SK-N-SH (cell line): ENCODE results near the gene ZNF530.

Experiments used
- EZH2phosphoT487 ChIP-seq: fragments of 200-600 bp; sonication (generic); IDR thresholded peaks from 2 replicates; pipeline ENCODE4 v1.6.1; 2017; ENCODE audit warnings: low read depth, mixed run types, mild to moderate bottlenecking, antibody characterized with exemption, moderate library complexity, borderline replicate concordance
- TCF12 ChIP-seq: IDR thresholded peaks from 2 replicates; pipeline ENCODE4 v1.4.0; 2012

DNA sequence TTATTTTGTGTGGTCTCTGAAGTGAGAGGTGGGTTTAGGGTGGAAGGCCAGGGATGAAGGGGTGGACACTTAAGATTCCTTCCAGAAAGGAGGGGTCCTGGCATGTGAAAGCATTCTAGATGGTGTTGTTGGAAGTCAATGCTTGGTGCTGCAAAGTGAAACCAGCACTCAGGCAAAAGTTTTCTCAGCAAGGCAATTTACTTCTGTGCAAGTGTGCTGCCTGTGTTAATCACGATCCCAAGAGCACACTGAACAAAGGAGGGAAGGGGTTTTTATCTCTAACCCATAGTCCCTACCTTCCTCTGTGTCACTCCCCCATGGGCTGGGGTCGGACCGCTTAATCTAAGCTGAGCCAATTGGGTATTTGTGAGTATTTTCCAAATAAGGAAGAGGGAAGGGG is 15.7 kb downstream of the ZNF530 start:
- TF ChIP-seq TCF12 (no peak), EZH2phosphoT487 (no peak)
